ENCODE results near the gene ASTE1. TPM values are rescaled to one million over a fixed set of nuclear protein-coding genes. Genes with fewer than 3 reads are reported as not detected.

Gene ASTE1
- total and polyA plus RNA-seq, 2 of the 8 experiments (the other 6 are each of a cell fraction or from before 2014, with no cell fraction given): 6.4 TPM; not detected in 1

DNA sequence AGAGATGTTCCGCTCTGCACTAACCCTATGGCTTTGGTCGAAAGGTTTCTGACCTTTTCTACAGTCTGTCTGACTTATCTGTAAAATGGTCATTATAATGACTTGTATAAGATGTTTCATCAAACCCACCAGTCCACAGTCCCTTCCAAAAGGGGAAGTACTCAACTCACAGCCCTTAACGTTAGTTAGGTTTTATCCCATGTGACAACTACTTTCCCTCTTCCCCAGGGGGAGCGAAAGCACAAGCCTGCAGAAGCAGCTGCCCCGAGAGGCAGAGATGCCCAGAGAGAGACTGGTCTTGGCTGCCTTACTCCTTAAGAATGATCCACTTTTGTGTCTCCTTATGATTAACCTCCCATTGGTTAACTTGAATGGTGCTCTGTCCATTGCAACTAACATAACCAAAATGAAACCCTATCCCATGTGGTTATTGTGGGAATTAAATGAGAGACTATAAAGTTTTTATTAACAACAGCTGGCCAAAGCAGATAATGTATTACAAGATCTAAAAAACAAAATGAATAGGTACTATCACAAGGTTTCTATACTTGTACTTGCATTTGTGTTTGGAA, 6.4 kb downstream of the ASTE1 start:
- POLR2A ChIA-PET (ENCODE audit: partially characterized antibody): interaction anchor here (1.0 kb wide), 1 partner anchor 11 kb away, joined by 4 read pairs; no protein-coding TSS in a partner anchor
- no peak overlapping the region for H3K56ac ChIP-seq (replicated peaks; ENCODE audit: insufficient read length, low read depth, low read length)
- FAIRE-seq: no peak
- H2AK5ac ChIP-seq (ENCODE audit: low read depth, low read length): no peak overlapping the region
- H4K20me1 ChIP-seq (replicated peaks in 1 of 2; ENCODE audit: control insufficient read depth in 1 of 2, insufficient read depth in 2 of 2, low read length in 2 of 2): peaks cover 0 to 4% of the 10 kb centered on the region in 2 experiments
- peaks cover 2 to 30% (median 9%) of the 10 kb centered on the region in 4 experiments; a peak in 7 of 8 replicates for H3K36me3 ChIP-seq (ENCODE audit: control insufficient read depth in 2 of 4, insufficient read depth in 4 of 4, low read length in 3 of 4)
- H3K9me3 ChIP-seq (ENCODE audit: insufficient read depth in 2 of 2, low read depth in 1 of 2, low read length in 1 of 2): no peaks in the 10 kb centered on the region
- no peak overlapping the region for H3K4me2 ChIP-seq (ENCODE audit: insufficient read depth in 1 of 2, low read depth in 2 of 2, low read length in 2 of 2)
- H3K4ac ChIP-seq (replicated peaks; ENCODE audit: insufficient read length, low read depth, low read length): no peak overlapping the region
- no peak overlapping the region for H3K9ac ChIP-seq (replicated peaks in 1 of 4; ENCODE audit: extremely low read depth in 1 of 4, low read depth in 3 of 4, low read length in 3 of 4)
- DNase-seq (ENCODE audit: low read depth in 1 of 2, low spot score in 2 of 2): no peak
- H2BK15ac ChIP-seq (ENCODE audit: low read length): no peak overlapping the region
- no peak overlapping the region for H4K91ac ChIP-seq (replicated peaks; ENCODE audit: insufficient read length, low read length)
- no peak overlapping the region for H4K8ac ChIP-seq (ENCODE audit: extremely low read depth, insufficient read depth, low read length)
- H3K79me1 ChIP-seq (ENCODE audit: low read depth, low read length): no peaks in the 10 kb centered on the region
- TF ChIP-seq EP300 (IDR thresholded peaks at IDR 0.05; ENCODE audit: borderline replicate concordance in 1 of 2, low read depth in 2 of 2, low read length in 2 of 2) (no peak), CTCF (IDR thresholded peaks at IDR 0.05; ENCODE audit: control extremely low read depth in 1 of 3, insufficient read depth in 1 of 3, low read depth in 1 of 3, low read length in 3 of 3) (0 out of 4 replicates have a peak, but pooled peaks of 1 of the 3 experiments have one; percentile 7), RAD21 (IDR thresholded peaks at IDR 0.05 in 1 of 2, conservative IDR thresholded peaks at IDR 0.05 in 1 of 2; ENCODE audit: low read depth in 2 of 2, low read length in 2 of 2) (peak; percentile 7 to 18; a peak in 1 of 4 replicates)
- no peak overlapping the region for H2BK120ac ChIP-seq (replicated peaks; ENCODE audit: low read depth, low read length)
- H3K27ac ChIP-seq (ENCODE audit: low read depth, low read length): no peak overlapping the region
- H3K27me3 ChIP-seq (replicated peaks in 1 of 4; ENCODE audit: control insufficient read depth in 3 of 4, extremely low read depth in 1 of 4, insufficient read depth in 3 of 4, low read length in 3 of 4): no peaks in the 10 kb centered on the region
- H2BK20ac ChIP-seq (ENCODE audit: low read length): no peak overlapping the region
- H2BK5ac ChIP-seq (ENCODE audit: low read depth, low read length): no peak overlapping the region
- H2BK12ac ChIP-seq (ENCODE audit: low read depth, low read length): no peak overlapping the region
- H3K4me3 ChIP-seq (ENCODE audit: extremely low read depth in 1 of 4, insufficient read depth in 2 of 4, low read depth in 3 of 4, low read length in 4 of 4): no peak overlapping the region
- H3K23me2 ChIP-seq (ENCODE audit: low read depth, low read length): no peaks in the 10 kb centered on the region
- CTCF ChIA-PET (ENCODE audit: partially characterized antibody): interaction anchor here (0.6 to 1.0 kb wide), 2 partner anchors 149 to 253 kb away, joined by 3 to 4 read pairs; no protein-coding TSS in a partner anchor
- H3K18ac ChIP-seq (ENCODE audit: extremely low read depth, low read length): no peak overlapping the region
- H2AFZ ChIP-seq (ENCODE audit: low read length): no peak overlapping the region
- no peak overlapping the region for H4K5ac ChIP-seq (ENCODE audit: insufficient read length, low read depth, low read length)
- H3K14ac ChIP-seq (ENCODE audit: insufficient read length): no peak overlapping the region
- H3K4me1 ChIP-seq (replicated peaks in 1 of 4; ENCODE audit: control insufficient read depth in 3 of 4, insufficient read depth in 4 of 4, low read length in 3 of 4): no peaks in the 10 kb centered on the region
- WGBS, 2 experiments (ENCODE audit: extremely low coverage in 1 of 2, insufficient coverage in 1 of 2, insufficient read length in 1 of 2, insufficient replicate concordance in 2 of 2, low coverage in 1 of 2, low lambda C conversion rate in 2 of 2, missing lambda C conversion rate in 1 of 2): 84% methylated on average over 5 of the region's 5 CpGs; no CpG with 5 or more reads in 1 of the 2 experiments
- H3K23ac ChIP-seq (ENCODE audit: insufficient read length): no peak overlapping the region
- H3K79me2 ChIP-seq (ENCODE audit: control insufficient read depth in 1 of 2, insufficient read depth in 2 of 2, low read length in 2 of 2): no peaks in the 10 kb centered on the region
